ENCODE data around the gene PAPSS1. TPM values are rescaled to one million over a fixed set of nuclear protein-coding genes. Genes with fewer than 3 reads are reported as not detected.
A peak's percentile ranks its signal among the peaks of the same experiment; 100 is the strongest.

Gene PAPSS1
- total RNA-seq, 1 experiment from 2014 or later: 73.1 TPM

- Histone ChIP-seq H3K9ac (ENCODE audit: low read length) (no peak overlapping the region), H3K36me3 (ENCODE audit: insufficient read depth, low read length) (no peaks in the 10 kb centered on the region), H2AFZ (ENCODE audit: low read length) (no peak overlapping the region), H3K27me3 (ENCODE audit: low read length) (no peaks in the 10 kb centered on the region), H3K27ac (ENCODE audit: low read length) (no peak overlapping the region), H3K4me1 (ENCODE audit: low read length) (no peaks in the 10 kb centered on the region), H3K4me2 (ENCODE audit: low read depth, low read length, poor library complexity, severe bottlenecking) (no peak overlapping the region), H3K79me2 (ENCODE audit: low read length) (no peaks in the 10 kb centered on the region), H3K9me3 (ENCODE audit: low read length) (no peaks in the 10 kb centered on the region), H3K4me3 (ENCODE audit: low read length) (no peak overlapping the region), H3K9me2 (replicated peaks; ENCODE audit: insufficient read depth, low read length) (no peaks in the 10 kb centered on the region), H4K20me1 (ENCODE audit: insufficient read depth, low read depth, low read length) (no peaks in the 10 kb centered on the region)
- DNase-seq: no peak
Observed at GRCh38 chr4:107746161-107746560, 26.1 kb upstream of the PAPSS1 start.

- Histone ChIP-seq H3K36me3 (ENCODE audit: insufficient read depth, low read length) (no peaks in the 10 kb centered on the region), H3K9ac (ENCODE audit: low read length) (no peak overlapping the region), H4K20me1 (ENCODE audit: insufficient read depth, low read depth, low read length) (no peaks in the 10 kb centered on the region), H3K4me3 (ENCODE audit: low read length) (no peak overlapping the region), H3K27me3 (ENCODE audit: low read length) (no peaks in the 10 kb centered on the region), H3K79me2 (ENCODE audit: low read length) (no peaks in the 10 kb centered on the region), H3K9me3 (ENCODE audit: low read length) (no peaks in the 10 kb centered on the region), H2AFZ (ENCODE audit: low read length) (no peak overlapping the region), H3K4me1 (ENCODE audit: low read length) (no peaks in the 10 kb centered on the region), H3K9me2 (replicated peaks; ENCODE audit: insufficient read depth, low read length) (no peaks in the 10 kb centered on the region), H3K27ac (ENCODE audit: low read length) (no peak overlapping the region), H3K4me2 (ENCODE audit: low read depth, low read length, poor library complexity, severe bottlenecking) (no peak overlapping the region)
- no peak for DNase-seq
Observed at GRCh38 chr4:107744532-107744931, 24.5 kb upstream of the PAPSS1 start.

GRCh38 chr4:107743532-107743931, 23.5 kb upstream of the PAPSS1 start:
- Histone ChIP-seq H2AFZ (ENCODE audit: low read length) (no peak overlapping the region), H3K36me3 (ENCODE audit: insufficient read depth, low read length) (no peaks in the 10 kb centered on the region), H3K9me2 (replicated peaks; ENCODE audit: insufficient read depth, low read length) (no peaks in the 10 kb centered on the region), H3K27ac (ENCODE audit: low read length) (no peak overlapping the region), H3K79me2 (ENCODE audit: low read length) (no peaks in the 10 kb centered on the region), H3K4me1 (ENCODE audit: low read length) (no peaks in the 10 kb centered on the region), H3K4me2 (ENCODE audit: low read depth, low read length, poor library complexity, severe bottlenecking) (no peak overlapping the region), H3K27me3 (ENCODE audit: low read length) (no peaks in the 10 kb centered on the region), H3K9me3 (ENCODE audit: low read length) (no peaks in the 10 kb centered on the region), H3K9ac (ENCODE audit: low read length) (no peak overlapping the region), H3K4me3 (ENCODE audit: low read length) (no peak overlapping the region), H4K20me1 (ENCODE audit: insufficient read depth, low read depth, low read length) (no peaks in the 10 kb centered on the region)
- no peak for DNase-seq

- Histone ChIP-seq H3K4me2 (ENCODE audit: low read depth, low read length, poor library complexity, severe bottlenecking) (no peak overlapping the region), H3K4me3 (ENCODE audit: low read length) (no peak overlapping the region), H3K27me3 (ENCODE audit: low read length) (no peaks in the 10 kb centered on the region), H3K4me1 (ENCODE audit: low read length) (no peaks in the 10 kb centered on the region), H3K27ac (ENCODE audit: low read length) (no peak overlapping the region), H3K9me2 (replicated peaks; ENCODE audit: insufficient read depth, low read length) (no peaks in the 10 kb centered on the region), H3K79me2 (ENCODE audit: low read length) (no peaks in the 10 kb centered on the region), H3K36me3 (ENCODE audit: insufficient read depth, low read length) (no peaks in the 10 kb centered on the region), H2AFZ (ENCODE audit: low read length) (no peak overlapping the region), H4K20me1 (ENCODE audit: insufficient read depth, low read depth, low read length) (no peaks in the 10 kb centered on the region), H3K9me3 (ENCODE audit: low read length) (no peaks in the 10 kb centered on the region), H3K9ac (ENCODE audit: low read length) (no peak overlapping the region)
- no peak for DNase-seq
Observed at GRCh38 chr4:107742791-107743190, 22.8 kb upstream of the PAPSS1 start.

GRCh38 chr4:107742196-107742595, 22.2 kb upstream of the PAPSS1 start:
- H3K27ac ChIP-seq (ENCODE audit: low read length): no peak overlapping the region
- no peaks in the 10 kb centered on the region for H3K4me1 ChIP-seq (ENCODE audit: low read length)
- H3K4me3 ChIP-seq (ENCODE audit: low read length): no peak overlapping the region
- H3K79me2 ChIP-seq (ENCODE audit: low read length): no peaks in the 10 kb centered on the region
- H3K9ac ChIP-seq (ENCODE audit: low read length): no peak overlapping the region
- no peaks in the 10 kb centered on the region for H3K9me3 ChIP-seq (ENCODE audit: low read length)
- H3K36me3 ChIP-seq (ENCODE audit: insufficient read depth, low read length): no peaks in the 10 kb centered on the region
- no peaks in the 10 kb centered on the region for H3K9me2 ChIP-seq (replicated peaks; ENCODE audit: insufficient read depth, low read length)
- no peak for DNase-seq
- no peaks in the 10 kb centered on the region for H4K20me1 ChIP-seq (ENCODE audit: insufficient read depth, low read depth, low read length)
- H3K4me2 ChIP-seq (ENCODE audit: low read depth, low read length, poor library complexity, severe bottlenecking): no peak overlapping the region
- H3K27me3 ChIP-seq (ENCODE audit: low read length): no peaks in the 10 kb centered on the region
- H2AFZ ChIP-seq (ENCODE audit: low read length): no peak overlapping the region

GRCh38 chr4:107740950-107741701, 21.1 kb upstream of the PAPSS1 start:
- no peaks in the 10 kb centered on the region for H3K36me3 ChIP-seq (ENCODE audit: insufficient read depth, low read length)
- H3K27ac ChIP-seq (ENCODE audit: low read length): no peak overlapping the region
- H3K79me2 ChIP-seq (ENCODE audit: low read length): no peaks in the 10 kb centered on the region
- no peak overlapping the region for H3K4me2 ChIP-seq (ENCODE audit: low read depth, low read length, poor library complexity, severe bottlenecking)
- DNase-seq: no peak
- no peaks in the 10 kb centered on the region for H4K20me1 ChIP-seq (ENCODE audit: insufficient read depth, low read depth, low read length)
- no peaks in the 10 kb centered on the region for H3K9me2 ChIP-seq (replicated peaks; ENCODE audit: insufficient read depth, low read length)
- no peak overlapping the region for H3K9ac ChIP-seq (ENCODE audit: low read length)
- no peaks in the 10 kb centered on the region for H3K4me1 ChIP-seq (ENCODE audit: low read length)
- H2AFZ ChIP-seq (ENCODE audit: low read length): no peak overlapping the region
- no peaks in the 10 kb centered on the region for H3K9me3 ChIP-seq (ENCODE audit: low read length)
- H3K27me3 ChIP-seq (ENCODE audit: low read length): no peaks in the 10 kb centered on the region
- H3K4me3 ChIP-seq (ENCODE audit: low read length): no peak overlapping the region

- Histone ChIP-seq H3K9me2 (replicated peaks; ENCODE audit: insufficient read depth, low read length) (no peaks in the 10 kb centered on the region), H3K27ac (ENCODE audit: low read length) (no peak overlapping the region), H3K36me3 (ENCODE audit: insufficient read depth, low read length) (no peaks in the 10 kb centered on the region), H3K27me3 (ENCODE audit: low read length) (no peaks in the 10 kb centered on the region), H3K4me2 (ENCODE audit: low read depth, low read length, poor library complexity, severe bottlenecking) (no peak overlapping the region), H4K20me1 (ENCODE audit: insufficient read depth, low read depth, low read length) (no peaks in the 10 kb centered on the region), H3K4me1 (ENCODE audit: low read length) (no peaks in the 10 kb centered on the region), H2AFZ (ENCODE audit: low read length) (no peak overlapping the region), H3K4me3 (ENCODE audit: low read length) (no peak overlapping the region), H3K9me3 (ENCODE audit: low read length) (no peaks in the 10 kb centered on the region), H3K79me2 (ENCODE audit: low read length) (no peaks in the 10 kb centered on the region), H3K9ac (ENCODE audit: low read length) (no peak overlapping the region)
- peak; percentile 59 for DNase-seq
Observed at GRCh38 chr4:107740381-107740780, 20.3 kb upstream of the PAPSS1 start.

- Histone ChIP-seq H3K9ac (ENCODE audit: low read length) (no peak overlapping the region), H3K79me2 (ENCODE audit: low read length) (no peaks in the 10 kb centered on the region), H2AFZ (ENCODE audit: low read length) (no peak overlapping the region), H3K4me3 (ENCODE audit: low read length) (no peak overlapping the region), H3K27ac (ENCODE audit: low read length) (no peak overlapping the region), H3K4me1 (ENCODE audit: low read length) (no peaks in the 10 kb centered on the region), H3K27me3 (ENCODE audit: low read length) (no peaks in the 10 kb centered on the region), H4K20me1 (ENCODE audit: insufficient read depth, low read depth, low read length) (no peaks in the 10 kb centered on the region), H3K9me3 (ENCODE audit: low read length) (no peaks in the 10 kb centered on the region), H3K4me2 (ENCODE audit: low read depth, low read length, poor library complexity, severe bottlenecking) (no peak overlapping the region), H3K36me3 (ENCODE audit: insufficient read depth, low read length) (no peaks in the 10 kb centered on the region), H3K9me2 (replicated peaks; ENCODE audit: insufficient read depth, low read length) (no peaks in the 10 kb centered on the region)
- DNase-seq: no peak
Observed at GRCh38 chr4:107737450-107737849, 17.4 kb upstream of the PAPSS1 start.

All from Karpas-422 (cell line).